NCI-H1436 treated with DMSO at 0.1 percent for 48 hours (cell line): Measurements from ENCODE around the gene CAMTA1.

Experiments
- DNase-seq: peaks from one replicate; lab custom pipeline; 2025; lab: John Stamatoyannopoulos, UW

CAMTA1 gene

GRCh38 chr1:7006996-7007871, 222.0 kb downstream of the CAMTA1 start:
- no peak for DNase-seq

- DNase-seq, result no peak
Measured at GRCh38 chr1:7007902-7008301, 222.6 kb downstream of the CAMTA1 start.

GRCh38 chr1:7008331-7008730, 223.1 kb downstream of the CAMTA1 start:
- DNase-seq, result no peak

- no peak for DNase-seq
Measured at GRCh38 chr1:7008975-7009740, 223.9 kb downstream of the CAMTA1 start.

- DNase-seq, result no peak
Measured at GRCh38 chr1:7009741-7010525, 224.7 kb downstream of the CAMTA1 start.

- no peak for DNase-seq
Measured at GRCh38 chr1:7010534-7011200, 225.4 kb downstream of the CAMTA1 start.

- no peak for DNase-seq
Measured at GRCh38 chr1:7011826-7012225, 226.6 kb downstream of the CAMTA1 start.

GRCh38 chr1:7012461-7012924, 227.2 kb downstream of the CAMTA1 start:
- no peak for DNase-seq

GRCh38 chr1:7013833-7014639, 228.8 kb downstream of the CAMTA1 start:
- no peak for DNase-seq

GRCh38 chr1:7014640-7014930, 229.3 kb downstream of the CAMTA1 start:
- DNase-seq, result no peak

GRCh38 chr1:7015022-7015421, 229.8 kb downstream of the CAMTA1 start:
- no peak for DNase-seq

GRCh38 chr1:7018351-7018750, 233.1 kb downstream of the CAMTA1 start:
- DNase-seq, result no peak

GRCh38 chr1:7018826-7019225, 233.6 kb downstream of the CAMTA1 start:
- no peak for DNase-seq

- DNase-seq, result no peak
Measured at GRCh38 chr1:7019510-7019909, 234.3 kb downstream of the CAMTA1 start.

- no peak for DNase-seq
Measured at GRCh38 chr1:7022058-7022457, 236.8 kb downstream of the CAMTA1 start.

- no peak for DNase-seq
Measured at GRCh38 chr1:7025013-7025412, 239.8 kb downstream of the CAMTA1 start.

- no peak for DNase-seq
Measured at GRCh38 chr1:7026169-7026568, 240.9 kb downstream of the CAMTA1 start.

GRCh38 chr1:7032992-7033391, 247.7 kb downstream of the CAMTA1 start:
- no peak for DNase-seq

- DNase-seq, result no peak
Measured at GRCh38 chr1:7036386-7036785, 251.1 kb downstream of the CAMTA1 start.

GRCh38 chr1:7039590-7040220, 254.5 kb downstream of the CAMTA1 start:
- no peak for DNase-seq
